Mesendoderm (in vitro differentiated cells): ENCODE data around the gene ADAM8.

ENCODE experiments used
- DNase-seq: peaks from one replicate; pipeline ENCODE4 v3.0.0; 2013
- H2AK5ac ChIP-seq: 2 replicates; pipeline ENCODE4 v1.6.1; 2013; ENCODE audit warnings: low read length, inconsistent platforms
- H2BK120ac ChIP-seq: 2 replicates; pipeline ENCODE4 v1.6.1; 2013; ENCODE audit warnings: low read depth, mild to moderate bottlenecking, low read length, moderate library complexity, mixed read lengths
- H2BK15ac ChIP-seq: replicated peaks from 2 replicates; pipeline ENCODE4 v1.6.1; 2013; ENCODE audit warnings: low read depth, mild to moderate bottlenecking, moderate library complexity
- H2BK5ac ChIP-seq: 2 replicates; pipeline ENCODE4 v1.6.1; 2013; ENCODE audit warnings: low read length, inconsistent platforms
- H3K18ac ChIP-seq: 2 replicates; pipeline ENCODE4 v1.6.1; 2013; ENCODE audit warnings: mild to moderate bottlenecking, low read length, mixed read lengths
- H3K23ac ChIP-seq: one replicate; pipeline ENCODE4 v1.6.1; 2013; ENCODE audit warnings: low read length
- H3K27ac ChIP-seq: 2 replicates; pipeline ENCODE4 v1.5.1; 2013; ENCODE audit warnings: low read depth, mild to moderate bottlenecking, inconsistent platforms, low read length, moderate library complexity
- H3K27me3 ChIP-seq: 2 replicates; pipeline ENCODE4 v1.6.1; 2013; ENCODE audit warnings: low read length, control low read depth, mild to moderate bottlenecking, inconsistent platforms; ENCODE audit not compliant: insufficient read depth, poor library complexity
- H3K36me3 ChIP-seq: 2 replicates; pipeline ENCODE4 v1.6.1; 2013; ENCODE audit warnings: low read length, inconsistent platforms; ENCODE audit not compliant: control insufficient read depth, insufficient read depth
- H3K4ac ChIP-seq: one replicate; pipeline ENCODE4 v1.6.1; 2013; ENCODE audit warnings: low read depth, mild to moderate bottlenecking, low read length, moderate library complexity
- H3K4me1 ChIP-seq: 2 replicates; pipeline ENCODE4 v1.6.1; 2013; ENCODE audit warnings: low read depth, low read length, inconsistent platforms; ENCODE audit not compliant: control insufficient read depth
- H3K4me2 ChIP-seq: 2 replicates; pipeline ENCODE4 v1.6.1; 2013; ENCODE audit warnings: low read length
- H3K4me3 ChIP-seq: 2 replicates; pipeline ENCODE4 v1.5.1; 2013; ENCODE audit warnings: mild to moderate bottlenecking, low read length
- H3K56ac ChIP-seq: one replicate; pipeline ENCODE4 v1.6.1; 2013; ENCODE audit warnings: low read length
- H3K79me1 ChIP-seq: 2 replicates; pipeline ENCODE4 v1.6.1; 2013; ENCODE audit warnings: low read length, inconsistent platforms
- H3K79me2 ChIP-seq: 2 replicates; pipeline ENCODE4 v1.6.1; 2013; ENCODE audit warnings: mild to moderate bottlenecking, low read length; ENCODE audit not compliant: control insufficient read depth, insufficient read depth
- H3K9ac ChIP-seq: 2 replicates; pipeline ENCODE4 v1.6.1; 2013; ENCODE audit warnings: low read length, inconsistent platforms
- H4K5ac ChIP-seq: one replicate; pipeline ENCODE4 v1.6.1; 2013; ENCODE audit warnings: low read length
- H4K8ac ChIP-seq: one replicate; pipeline ENCODE4 v1.6.1; 2013; ENCODE audit warnings: low read depth, mild to moderate bottlenecking, control low read depth, low read length, moderate library complexity
- WGBS: extraction: QIAGEN DNeasy Blood & Tissue Kit; methylation state at CpG from one replicate; pipeline ENCODE4 v1.1.7; 2013; ENCODE audit warnings: low lambda C conversion rate, missing lambda C conversion rate; ENCODE audit not compliant: insufficient coverage; ENCODE audit errors: extremely low coverage; 5-methylcytosine and 5-hydroxymethylcytosine counted together

The ADAM8 gene

DNA sequence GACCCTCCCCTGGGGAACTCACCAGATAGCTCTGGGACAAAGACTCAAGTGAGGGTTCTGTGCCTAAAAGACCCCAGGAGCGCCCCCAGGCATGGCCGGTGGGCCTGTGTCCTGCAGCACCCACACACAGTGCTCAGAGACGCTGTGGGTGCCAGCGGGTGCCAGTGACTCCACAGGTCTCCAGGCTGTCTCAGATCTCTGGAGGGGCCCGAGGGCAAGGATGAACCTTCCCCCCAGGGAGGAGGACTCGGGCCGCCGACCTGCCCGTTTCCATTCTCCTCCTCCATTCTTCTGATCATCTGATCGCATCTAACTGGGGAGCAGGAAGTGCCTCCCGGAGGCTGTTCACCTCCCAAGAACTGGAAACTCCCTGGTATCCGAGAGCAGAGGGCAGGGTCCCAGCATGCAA lies 980 bp downstream of the ADAM8 start:
- no peak overlapping the region for H3K27ac ChIP-seq
- no peaks in the 10 kb centered on the region for H3K27me3 ChIP-seq
- no peak overlapping the region for H2BK120ac ChIP-seq
- H2BK5ac ChIP-seq, result no peak overlapping the region
- no peak for DNase-seq
- H3K36me3 ChIP-seq, result no peaks in the 10 kb centered on the region
- no peaks in the 10 kb centered on the region for H3K4me1 ChIP-seq
- no CpG with 5 or more reads among the region's 12 CpGs for WGBS
- H3K23ac ChIP-seq, result no peak overlapping the region
- no peak overlapping the region for H2AK5ac ChIP-seq
- H3K79me1 ChIP-seq, result no peaks in the 10 kb centered on the region
- no peak overlapping the region for H3K4me3 ChIP-seq
- H3K9ac ChIP-seq, result no peak overlapping the region
- no peak overlapping the region for H3K4ac ChIP-seq
- no peak overlapping the region for H3K56ac ChIP-seq
- no peak overlapping the region for H3K4me2 ChIP-seq
- H4K5ac ChIP-seq, result no peak overlapping the region
- H3K18ac ChIP-seq, result no peak overlapping the region
- no peak overlapping the region for H2BK15ac ChIP-seq
- no peaks in the 10 kb centered on the region for H3K79me2 ChIP-seq
- H4K8ac ChIP-seq, result no peak overlapping the region

DNA sequence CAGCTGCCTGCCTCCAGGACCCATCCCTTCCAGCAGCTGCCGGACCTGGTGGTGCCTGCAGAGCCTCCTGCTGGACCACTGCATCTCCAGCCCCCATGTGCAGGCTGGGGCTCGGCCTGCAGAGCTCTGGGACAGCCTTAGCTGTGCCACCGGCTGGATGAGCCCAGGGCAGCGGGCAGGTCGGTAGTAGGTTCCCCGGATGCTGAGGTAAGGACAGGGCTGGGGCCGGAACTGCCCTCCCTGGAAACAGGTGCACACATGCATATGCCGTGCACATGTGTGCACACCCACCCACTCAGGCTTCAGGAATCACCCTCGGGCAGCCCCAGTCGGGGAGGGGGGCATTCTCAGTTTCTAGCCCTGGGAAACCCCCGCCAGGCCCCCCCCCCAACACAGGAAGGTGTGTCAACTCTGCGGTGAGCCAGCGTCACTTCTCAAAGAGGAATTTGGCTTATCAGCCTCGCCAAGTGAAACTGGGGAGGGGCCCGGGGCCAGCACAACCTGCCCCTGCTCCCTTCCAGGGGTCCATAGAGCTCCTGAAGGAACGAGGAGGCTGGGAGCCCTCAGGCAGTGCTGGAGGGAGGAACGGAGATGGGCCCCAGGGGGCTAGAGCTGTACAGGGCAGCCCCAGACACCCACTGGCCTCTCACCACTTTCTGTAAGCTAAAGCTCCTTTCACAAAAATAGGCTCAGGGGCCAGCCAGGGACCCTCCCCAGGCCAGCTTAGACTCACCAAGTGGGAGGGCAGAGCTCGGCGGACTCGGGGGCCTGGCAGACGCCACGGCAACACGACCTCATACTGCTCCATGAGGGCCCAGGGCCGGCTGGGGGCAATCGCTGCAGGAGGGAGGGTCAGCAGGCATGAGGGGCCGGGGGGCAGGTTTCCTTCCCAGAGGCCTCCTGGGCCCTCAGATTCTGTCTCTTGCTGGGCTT lies 1.7 kb downstream of the ADAM8 start:
- WGBS, result no CpG with 5 or more reads among the region's 26 CpGs
- H3K4me2 ChIP-seq, result no peak overlapping the region
- no peak for DNase-seq
- no peak overlapping the region for H3K23ac ChIP-seq
- H3K36me3 ChIP-seq, result no peaks in the 10 kb centered on the region
- H2BK120ac ChIP-seq, result no peak overlapping the region
- H3K27ac ChIP-seq, result no peak overlapping the region
- H3K27me3 ChIP-seq, result no peaks in the 10 kb centered on the region
- no peaks in the 10 kb centered on the region for H3K79me1 ChIP-seq
- no peak overlapping the region for H3K9ac ChIP-seq
- no peak overlapping the region for H3K4ac ChIP-seq
- no peak overlapping the region for H4K8ac ChIP-seq
- no peaks in the 10 kb centered on the region for H3K4me1 ChIP-seq
- H2BK5ac ChIP-seq, result no peak overlapping the region
- no peak overlapping the region for H4K5ac ChIP-seq
- no peak overlapping the region for H2BK15ac ChIP-seq
- no peaks in the 10 kb centered on the region for H3K79me2 ChIP-seq
- H3K56ac ChIP-seq, result no peak overlapping the region
- no peak overlapping the region for H3K4me3 ChIP-seq
- H2AK5ac ChIP-seq, result no peak overlapping the region
- H3K18ac ChIP-seq, result no peak overlapping the region

DNA sequence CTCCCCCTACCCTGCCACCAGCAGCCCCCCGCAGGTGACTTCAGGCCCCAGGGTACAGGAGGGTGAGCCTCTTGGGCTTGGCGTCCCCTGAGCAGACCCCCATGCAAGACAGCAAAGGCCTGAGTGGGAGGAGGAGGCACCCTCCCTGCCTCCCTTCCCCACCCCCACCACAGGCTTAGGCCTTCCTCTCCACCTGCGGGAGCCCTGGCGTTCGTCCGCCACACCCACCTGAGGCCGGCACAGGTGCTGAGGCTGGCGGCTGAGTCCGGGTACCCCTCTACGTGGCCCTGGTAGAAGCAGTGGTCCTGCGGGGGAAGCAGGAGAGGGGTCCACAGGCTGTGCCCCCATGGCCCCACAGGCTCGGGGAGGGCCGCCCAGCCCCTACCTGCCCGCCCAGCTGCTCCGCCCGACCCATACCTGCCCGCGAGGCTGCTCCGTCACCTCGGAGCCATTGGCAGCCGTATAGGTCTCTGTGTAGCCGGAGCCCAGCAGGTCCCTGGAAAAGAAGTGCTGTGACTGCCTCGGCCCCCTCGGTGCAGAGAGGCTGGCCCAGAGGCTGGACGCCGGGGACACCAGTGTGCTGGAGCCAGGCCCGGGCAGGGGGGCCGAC lies 3.0 kb downstream of the ADAM8 start:
- WGBS, result no CpG with 5 or more reads among the region's 28 CpGs

DNA sequence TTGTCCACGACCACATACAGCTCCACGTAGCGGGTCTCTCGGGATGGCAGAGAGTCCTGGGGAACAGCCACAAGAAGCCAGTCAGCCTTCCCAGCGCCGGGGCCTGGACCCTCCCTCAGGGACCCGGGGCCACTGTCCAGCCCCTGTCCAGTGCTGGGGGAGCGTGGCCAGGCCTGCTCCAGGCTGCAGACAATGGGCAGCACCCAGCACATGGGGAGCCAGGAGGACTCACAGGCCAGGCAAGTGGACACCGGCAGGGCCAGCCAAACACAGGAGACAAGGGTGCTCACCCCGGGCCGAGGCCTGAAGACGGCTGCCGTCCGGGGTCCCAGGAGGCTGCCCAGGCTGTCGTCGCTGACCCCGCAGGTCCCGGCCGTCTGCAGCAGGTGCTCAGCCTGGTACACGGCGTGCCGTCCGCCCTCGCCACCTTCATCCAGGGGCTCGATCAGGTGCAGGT lies 3.7 kb downstream of the ADAM8 start:
- Histone ChIP-seq H4K8ac (no peak overlapping the region), H3K79me1 (no peaks in the 10 kb centered on the region), H3K9ac (no peak overlapping the region), H3K27ac (no peak overlapping the region), H3K23ac (no peak overlapping the region), H3K27me3 (no peaks in the 10 kb centered on the region), H3K4ac (no peak overlapping the region), H3K56ac (no peak overlapping the region), H2AK5ac (no peak overlapping the region), H3K79me2 (no peaks in the 10 kb centered on the region), H2BK120ac (no peak overlapping the region), H3K18ac (no peak overlapping the region), H3K36me3 (no peaks in the 10 kb centered on the region), H4K5ac (no peak overlapping the region), H3K4me1 (no peaks in the 10 kb centered on the region), H2BK15ac (no peak overlapping the region), H2BK5ac (no peak overlapping the region), H3K4me2 (no peak overlapping the region), H3K4me3 (no peak overlapping the region)
- WGBS, result no CpG with 5 or more reads among the region's 25 CpGs
- DNase-seq, result no peak

More for the DNA sequence above, 3.0 kb downstream of the ADAM8 start:
- Histone ChIP-seq H3K27ac (no peak overlapping the region), H3K23ac (no peak overlapping the region), H4K8ac (no peak overlapping the region), H3K27me3 (no peaks in the 10 kb centered on the region), H3K36me3 (no peaks in the 10 kb centered on the region), H4K5ac (no peak overlapping the region), H3K79me2 (no peaks in the 10 kb centered on the region), H3K4me2 (no peak overlapping the region), H2BK120ac (no peak overlapping the region), H3K4me3 (no peak overlapping the region), H3K4ac (no peak overlapping the region), H3K79me1 (no peaks in the 10 kb centered on the region), H2BK15ac (no peak overlapping the region), H2AK5ac (no peak overlapping the region), H3K56ac (no peak overlapping the region), H3K18ac (no peak overlapping the region), H3K9ac (no peak overlapping the region), H2BK5ac (no peak overlapping the region), H3K4me1 (no peaks in the 10 kb centered on the region)
- no peak for DNase-seq

DNA sequence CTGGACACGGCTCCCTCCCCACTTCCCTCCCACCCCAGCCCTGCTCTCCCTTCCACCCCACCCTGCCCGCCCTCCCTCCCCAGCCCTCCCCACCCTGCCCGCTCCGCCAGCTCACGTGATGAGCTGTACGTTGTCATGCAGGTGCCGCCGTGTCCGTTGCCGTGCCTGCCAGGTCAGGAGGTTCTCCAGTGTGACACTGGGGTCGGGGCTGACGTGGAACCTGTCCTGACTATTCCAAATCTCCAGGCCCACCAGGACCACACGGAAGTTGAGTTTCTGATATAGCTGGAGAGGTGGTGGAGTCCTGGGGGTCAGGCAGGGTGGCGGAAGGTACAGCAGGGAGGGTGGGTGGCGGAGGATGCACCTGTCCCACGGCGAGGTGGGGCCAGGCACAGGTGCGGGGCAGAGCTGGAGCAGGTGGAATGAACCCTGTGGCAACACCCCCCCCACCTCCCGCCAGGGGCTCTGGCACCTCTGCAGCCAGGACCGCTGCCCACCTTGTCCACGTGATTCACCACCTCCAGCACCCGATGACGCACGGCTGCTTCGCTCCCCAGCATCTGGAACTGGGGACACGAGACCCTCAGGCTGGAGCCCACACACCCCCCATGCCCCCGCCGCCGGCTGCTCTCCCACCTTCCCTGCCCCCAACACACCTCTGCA lies 4.2 kb downstream of the ADAM8 start:
- Histone ChIP-seq H3K36me3 (no peaks in the 10 kb centered on the region), H4K8ac (no peak overlapping the region), H3K18ac (no peak overlapping the region), H3K79me1 (no peaks in the 10 kb centered on the region), H2AK5ac (no peak overlapping the region), H3K27ac (no peak overlapping the region), H4K5ac (no peak overlapping the region), H3K23ac (no peak overlapping the region), H3K4me2 (no peak overlapping the region), H3K4me3 (no peak overlapping the region), H3K27me3 (no peaks in the 10 kb centered on the region), H3K79me2 (no peaks in the 10 kb centered on the region), H3K9ac (no peak overlapping the region), H2BK15ac (no peak overlapping the region), H2BK120ac (no peak overlapping the region), H3K56ac (no peak overlapping the region), H2BK5ac (no peak overlapping the region), H3K4me1 (no peaks in the 10 kb centered on the region), H3K4ac (no peak overlapping the region)
- no CpG with 5 or more reads among the region's 29 CpGs for WGBS
- DNase-seq, result no peak
